CD4-positive, alpha-beta T cell treated with Interleukin-17A for 4 hours (primary cell): Measurements from ENCODE around the gene BAIAP2L2.

Source experiments
- DNase-seq: peaks from one replicate; pipeline ENCODE4 v3.0.0-alpha.2; 2020; ENCODE audit warnings: mixed read lengths

Gene BAIAP2L2

DNA sequence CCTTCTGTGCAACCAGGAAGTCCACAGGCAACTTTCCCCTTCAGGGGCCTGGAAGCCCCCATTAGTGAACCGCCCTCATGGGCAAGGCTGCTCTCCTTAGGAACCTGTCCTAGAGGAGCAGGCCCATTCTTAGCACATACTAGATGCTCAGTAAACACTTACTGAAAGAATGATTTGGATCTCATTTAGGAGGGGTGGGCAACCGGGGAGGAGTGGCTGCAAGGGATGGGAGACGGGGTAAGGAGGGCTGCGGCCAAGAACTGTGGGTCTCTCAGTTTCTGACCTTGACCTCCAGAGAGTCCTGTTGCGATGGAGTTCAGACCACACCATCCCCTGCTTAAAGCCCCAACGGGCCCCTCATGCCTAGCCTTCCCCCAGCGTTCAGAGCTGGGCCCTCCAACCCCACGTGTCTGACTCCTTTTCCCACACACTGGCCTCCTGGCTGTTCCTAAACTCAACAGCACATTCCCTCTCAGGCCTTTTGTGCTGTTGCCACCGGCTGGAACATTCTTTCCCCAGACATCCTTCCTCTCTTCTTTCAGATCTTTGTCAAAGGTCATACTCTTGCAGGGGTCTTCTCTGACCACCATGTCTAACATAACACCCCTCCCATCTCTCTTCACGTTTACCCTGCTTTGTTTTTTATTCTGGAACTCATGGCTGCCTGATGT lies 74.0 kb downstream of the BAIAP2L2 start:
- no peak for DNase-seq

DNA sequence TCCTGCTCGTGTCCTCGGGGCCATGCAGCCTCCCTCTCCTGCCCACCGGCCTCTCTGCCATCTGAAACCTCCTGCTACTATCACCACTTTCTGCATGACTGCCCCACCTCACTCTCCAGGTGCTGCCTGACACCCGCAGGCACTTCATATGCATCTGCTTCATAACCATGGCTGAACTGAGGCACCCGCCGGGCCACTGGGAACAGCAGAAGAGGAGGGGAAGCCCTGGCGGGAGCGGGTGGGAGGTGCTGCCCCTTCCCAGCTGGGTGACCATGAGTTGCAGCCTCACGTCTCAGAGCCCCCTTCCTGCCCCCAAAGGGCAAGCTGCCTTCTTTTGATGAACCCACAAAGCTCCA lies 75.0 kb downstream of the BAIAP2L2 start:
- no peak for DNase-seq
